ENCODE measurements around the gene TEAD1. TPM values are rescaled to one million over a fixed set of nuclear protein-coding genes. Genes with fewer than 3 reads are reported as not detected.

The TEAD1 gene
- total RNA-seq, 1 donor from 2014 or later, result 103 TPM

DNA sequence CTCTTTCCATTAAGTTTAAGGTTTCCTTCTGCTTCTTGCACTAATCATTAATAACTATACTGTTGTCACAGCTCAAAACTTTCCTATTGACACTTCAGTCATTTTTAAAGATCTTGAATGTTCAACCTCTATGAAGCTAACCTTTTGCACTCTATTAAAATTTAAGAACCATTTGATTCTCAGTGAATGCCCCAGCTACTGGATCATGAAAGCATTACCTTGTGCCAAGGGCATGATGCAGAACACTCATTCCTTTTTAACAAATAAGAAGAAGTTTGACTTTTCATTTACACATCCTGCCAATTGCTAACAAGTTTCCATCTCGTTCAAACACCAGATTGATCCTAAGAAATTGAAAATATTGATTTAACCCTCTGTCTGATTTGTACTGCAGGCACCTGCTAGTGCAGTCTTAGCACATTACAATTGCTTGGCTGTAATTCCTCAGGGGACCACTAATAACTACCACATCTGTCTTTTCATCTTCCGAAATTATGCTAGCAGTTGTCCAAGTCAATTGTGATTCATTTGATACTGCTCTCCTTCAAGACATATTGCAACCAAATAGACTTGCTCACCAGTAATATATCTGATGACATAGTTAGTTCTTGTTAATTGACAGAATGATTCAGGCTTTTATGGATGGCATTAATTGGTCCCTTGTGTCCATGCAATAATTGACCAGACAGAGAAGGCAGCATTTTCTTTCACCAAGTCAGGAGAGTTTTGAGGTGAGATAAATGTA is 158.4 kb downstream of the TEAD1 start:
- DNase-seq (ENCODE audit: low spot score), result no peak
- intact Hi-C loops (cut with DNase I), result no loop called here

DNA sequence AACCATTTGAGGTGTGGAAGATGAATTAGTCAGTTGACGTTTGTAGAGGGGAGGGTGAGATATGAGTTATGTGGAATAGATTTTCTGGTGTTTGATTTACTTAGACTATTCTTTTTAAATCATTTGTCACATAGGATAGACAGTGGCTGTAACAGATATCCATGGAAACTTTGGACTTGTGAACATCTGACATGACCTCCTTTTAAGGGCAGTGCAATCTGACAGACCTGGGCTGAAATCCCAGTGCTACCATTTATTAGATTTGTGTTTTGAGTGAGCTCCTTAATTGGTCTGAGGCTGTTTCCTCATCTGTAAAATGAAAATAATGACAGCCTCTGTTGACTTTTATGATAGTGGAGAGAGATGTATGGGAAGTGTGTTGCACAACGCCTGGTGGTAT is 159.9 kb downstream of the TEAD1 start:
- DNase-seq (ENCODE audit: low spot score), result no peak
- intact Hi-C loops (cut with DNase I), result no loop called here

DNA sequence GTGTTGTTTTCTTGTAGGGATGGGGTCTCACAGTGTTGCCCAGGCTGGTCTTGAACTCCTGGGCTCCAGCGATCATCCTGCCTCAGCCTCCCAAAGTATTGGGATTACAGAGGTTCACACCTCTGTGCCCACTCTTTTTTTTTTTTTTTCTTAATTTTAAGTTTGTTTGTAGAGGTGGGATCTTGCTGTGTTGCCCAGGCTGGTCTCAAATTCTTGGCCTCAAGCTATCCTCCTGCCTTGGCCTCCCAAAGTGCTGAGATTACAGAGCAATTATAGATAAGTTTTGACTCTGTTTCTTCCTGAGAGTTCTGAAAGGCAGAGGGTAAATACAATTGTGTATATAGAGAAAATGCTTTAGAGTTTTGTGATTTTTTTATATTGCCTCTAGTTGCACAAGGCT is 160.4 kb downstream of the TEAD1 start:
- DNase-seq (ENCODE audit: low spot score), result no peak
- intact Hi-C loops (cut with DNase I), result no loop called here

DNA sequence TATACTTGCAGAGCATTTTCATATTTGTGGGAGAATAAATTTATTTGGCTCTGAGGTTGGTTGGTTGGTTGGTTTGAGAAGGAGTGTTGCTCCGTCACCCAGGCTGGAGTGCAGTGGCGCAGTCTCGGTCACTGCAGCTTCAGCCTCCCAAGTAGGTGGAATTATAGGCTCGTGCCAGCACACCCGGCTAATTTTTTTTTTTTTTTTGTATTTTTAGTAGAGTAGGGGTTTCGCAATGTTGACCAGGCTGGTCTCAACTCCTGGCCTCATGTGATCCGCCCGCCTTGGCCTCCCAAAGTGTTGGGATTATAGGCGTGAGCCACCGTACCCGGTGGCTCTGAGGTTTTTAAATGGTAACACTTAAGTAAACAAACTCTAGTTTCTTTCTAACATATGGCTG is 161.1 kb downstream of the TEAD1 start:
- intact Hi-C loops (cut with DNase I), result no loop called here
- DNase-seq (ENCODE audit: low spot score), result no peak

DNA sequence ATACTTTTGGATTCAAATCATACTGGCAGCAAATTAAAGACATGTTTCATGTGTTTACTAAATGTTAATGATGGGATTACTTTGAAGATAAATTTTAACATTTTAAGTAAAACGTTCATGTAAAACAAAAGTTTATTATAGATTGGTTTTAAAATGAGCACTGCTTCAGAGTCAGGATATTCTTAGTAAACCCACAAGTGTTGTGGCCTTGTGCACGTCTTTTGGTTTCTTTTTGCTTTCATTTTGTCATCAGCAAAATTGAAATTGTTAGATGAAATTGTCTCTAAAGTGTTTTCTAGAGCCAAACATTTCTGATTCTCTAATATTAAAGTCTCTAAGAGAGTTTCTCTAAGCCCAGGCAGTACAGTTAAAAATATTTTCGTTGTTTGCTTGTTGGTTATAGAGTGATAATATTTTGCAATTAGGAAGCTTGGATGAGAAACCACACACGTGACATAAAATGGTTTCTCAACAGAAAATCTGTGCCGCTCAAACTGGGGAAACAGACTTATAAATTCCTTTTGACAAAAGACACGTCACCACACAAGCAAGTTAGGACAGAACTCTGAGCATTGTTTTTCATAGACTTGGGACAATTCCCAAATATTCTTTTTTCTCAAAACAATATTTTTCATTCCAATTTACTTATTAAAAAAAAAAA is 164.4 kb downstream of the TEAD1 start:
- intact Hi-C loops (cut with DNase I), result no loop called here
- DNase-seq (ENCODE audit: low spot score), result no peak

DNA sequence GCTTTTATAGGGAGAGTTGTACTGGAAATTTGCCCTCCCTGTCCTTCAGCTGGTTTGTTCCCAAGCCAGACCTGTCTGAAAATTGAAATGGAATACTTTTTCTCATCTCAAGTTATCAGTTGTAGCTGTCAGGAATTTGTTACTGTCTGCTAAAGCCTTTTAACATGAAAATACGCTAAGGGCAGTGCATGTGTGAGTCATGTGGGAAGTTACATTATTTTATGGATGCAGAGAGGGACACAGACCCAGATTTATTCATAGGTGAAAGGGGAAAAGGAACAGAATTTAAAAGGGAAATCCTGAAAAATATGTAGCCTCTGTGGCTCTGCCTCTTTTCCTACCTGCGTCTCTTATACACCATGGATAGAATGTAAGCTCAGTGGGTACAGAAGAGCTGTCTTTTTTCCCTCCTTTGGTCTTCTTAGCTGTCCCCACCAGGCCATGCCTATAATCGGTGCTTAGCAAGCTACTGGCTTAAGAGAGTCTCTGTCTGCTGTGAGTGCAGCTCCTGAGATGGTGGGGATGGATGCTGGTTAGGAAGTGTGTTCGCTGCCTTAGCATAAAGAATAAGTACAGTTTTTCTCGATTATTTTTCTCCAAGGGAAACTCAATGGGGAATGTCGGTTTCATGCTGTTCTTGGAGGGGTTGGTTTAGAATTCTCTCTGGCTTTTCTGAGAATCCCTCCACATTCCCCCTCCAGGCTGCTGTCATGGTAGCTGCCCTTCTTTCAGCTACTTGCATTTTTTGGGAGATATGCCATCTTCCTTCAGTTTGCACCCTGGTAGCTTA is 166.8 kb downstream of the TEAD1 start:
- no peak for DNase-seq (ENCODE audit: low spot score)
- intact Hi-C loops (cut with DNase I), result no loop called here

DNA sequence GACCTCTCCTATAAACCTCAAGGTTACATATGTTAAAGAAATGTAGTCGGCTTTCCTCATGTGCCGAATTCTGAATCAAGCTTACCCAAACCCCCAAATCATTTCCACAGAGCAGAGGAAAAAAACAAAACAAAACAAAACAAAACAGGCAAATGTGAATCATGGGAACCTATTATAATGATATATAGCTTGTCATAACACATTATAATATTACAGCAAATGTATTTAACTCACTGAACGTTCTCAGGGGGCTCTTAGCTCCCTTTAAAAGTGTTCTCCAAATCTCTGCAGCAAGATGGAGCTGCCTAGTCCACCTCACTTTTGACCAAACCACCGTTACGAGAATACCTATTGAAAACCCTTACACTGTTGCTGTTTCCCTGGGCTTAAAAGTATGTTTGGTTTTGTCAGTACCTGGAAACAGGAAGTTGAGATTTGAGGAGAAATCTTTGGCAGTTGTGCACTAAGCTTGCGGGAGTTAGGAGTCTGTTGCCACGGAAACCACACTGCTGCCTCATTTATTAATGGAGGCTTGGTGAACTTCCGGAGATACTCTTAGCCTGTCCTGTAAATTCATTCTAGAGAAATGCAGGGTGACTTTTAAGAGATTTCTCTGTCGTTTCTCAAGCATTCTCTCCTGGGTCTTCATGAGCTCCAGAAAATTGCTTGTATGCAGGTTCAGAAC is 167.9 kb downstream of the TEAD1 start:
- intact Hi-C loops (cut with DNase I), result no loop called here
- no peak for DNase-seq (ENCODE audit: low spot score)

DNA sequence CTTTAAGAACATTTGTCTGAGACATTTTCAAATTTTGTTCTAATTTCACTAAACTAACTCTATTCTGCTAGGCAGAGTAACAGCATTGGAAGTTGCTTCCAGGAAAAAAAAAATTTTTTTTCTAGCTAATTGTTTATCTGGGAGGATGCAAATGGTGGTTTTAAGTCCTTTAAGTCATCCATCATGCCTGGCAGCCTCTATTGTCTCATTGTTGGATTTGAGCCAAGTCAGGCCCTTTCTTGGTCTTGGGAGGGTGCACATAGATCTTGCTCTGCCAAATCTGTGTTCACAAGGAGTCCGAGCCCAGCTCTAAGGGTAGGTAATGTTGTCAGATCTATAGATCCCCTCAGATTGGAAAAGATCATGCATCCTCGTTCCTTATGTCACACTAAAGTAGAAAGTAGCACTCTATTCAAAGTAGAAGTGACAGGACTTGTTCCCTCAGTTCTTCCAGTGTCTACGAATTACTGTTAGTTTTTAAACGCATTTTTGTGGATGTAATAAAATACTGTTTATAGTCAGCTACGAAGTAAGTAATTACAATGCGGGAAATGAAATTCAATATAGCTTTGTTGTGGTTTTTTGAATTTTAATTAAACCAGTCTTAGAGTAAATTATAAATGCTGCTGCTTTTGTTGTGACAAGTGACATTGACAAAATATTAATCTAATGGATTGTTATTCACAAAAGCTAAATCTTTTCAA is 168.9 kb downstream of the TEAD1 start:
- intact Hi-C loops (cut with DNase I), result no loop called here
- no peak for DNase-seq (ENCODE audit: low spot score)

DNA sequence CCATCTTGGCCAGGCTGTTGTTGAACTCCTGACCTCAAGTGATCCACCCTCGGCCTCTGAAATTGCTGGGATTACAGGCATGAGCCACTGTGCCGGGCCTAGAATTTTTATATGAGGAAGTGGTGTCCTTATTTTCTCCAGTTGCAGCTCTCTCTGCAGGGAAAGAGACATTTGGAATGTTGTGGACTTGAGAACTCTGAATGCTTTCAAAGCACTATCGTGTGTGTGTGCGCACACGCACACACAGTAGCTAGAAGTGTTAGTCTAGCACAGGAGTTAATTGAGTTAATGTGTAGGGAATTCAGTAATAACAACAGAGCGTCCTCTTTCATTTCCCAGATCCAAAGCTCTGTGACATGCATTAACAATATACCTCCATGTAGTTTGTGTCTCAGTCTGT is 170.9 kb downstream of the TEAD1 start:
- intact Hi-C loops (cut with DNase I), result no loop called here
- no peak for DNase-seq (ENCODE audit: low spot score)

DNA sequence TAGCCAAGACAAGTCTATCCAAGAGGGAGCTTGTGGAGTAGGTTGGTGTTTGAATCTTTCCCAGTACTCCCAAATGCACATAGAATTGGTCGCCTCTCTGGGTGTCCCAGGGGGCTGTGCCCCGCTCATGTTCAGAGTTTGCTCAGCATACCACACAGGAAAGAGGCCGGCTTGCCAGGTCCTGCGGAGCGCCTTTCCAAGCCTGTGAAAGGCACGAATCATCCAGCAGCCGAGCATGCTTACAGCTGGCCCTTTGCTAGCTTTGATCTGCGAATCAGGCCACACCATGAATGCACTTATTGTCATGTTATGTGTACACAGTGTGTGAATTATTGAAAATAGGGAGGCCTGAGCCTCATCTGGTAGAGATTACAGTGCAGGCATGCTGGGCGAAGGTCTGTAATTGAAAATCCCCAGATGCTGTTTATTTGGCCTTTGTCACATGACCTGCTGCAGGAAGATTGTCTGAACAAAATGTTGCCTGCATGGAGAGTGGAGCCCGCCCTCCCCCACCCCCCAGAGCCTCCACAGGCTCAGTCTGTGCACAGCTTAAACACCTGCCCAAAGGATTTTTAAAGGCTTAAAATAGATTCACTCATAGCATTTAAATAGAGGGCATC is 171.6 kb downstream of the TEAD1 start:
- no peak for DNase-seq (ENCODE audit: low spot score)
- intact Hi-C loops (cut with DNase I), result no loop called here

DNA sequence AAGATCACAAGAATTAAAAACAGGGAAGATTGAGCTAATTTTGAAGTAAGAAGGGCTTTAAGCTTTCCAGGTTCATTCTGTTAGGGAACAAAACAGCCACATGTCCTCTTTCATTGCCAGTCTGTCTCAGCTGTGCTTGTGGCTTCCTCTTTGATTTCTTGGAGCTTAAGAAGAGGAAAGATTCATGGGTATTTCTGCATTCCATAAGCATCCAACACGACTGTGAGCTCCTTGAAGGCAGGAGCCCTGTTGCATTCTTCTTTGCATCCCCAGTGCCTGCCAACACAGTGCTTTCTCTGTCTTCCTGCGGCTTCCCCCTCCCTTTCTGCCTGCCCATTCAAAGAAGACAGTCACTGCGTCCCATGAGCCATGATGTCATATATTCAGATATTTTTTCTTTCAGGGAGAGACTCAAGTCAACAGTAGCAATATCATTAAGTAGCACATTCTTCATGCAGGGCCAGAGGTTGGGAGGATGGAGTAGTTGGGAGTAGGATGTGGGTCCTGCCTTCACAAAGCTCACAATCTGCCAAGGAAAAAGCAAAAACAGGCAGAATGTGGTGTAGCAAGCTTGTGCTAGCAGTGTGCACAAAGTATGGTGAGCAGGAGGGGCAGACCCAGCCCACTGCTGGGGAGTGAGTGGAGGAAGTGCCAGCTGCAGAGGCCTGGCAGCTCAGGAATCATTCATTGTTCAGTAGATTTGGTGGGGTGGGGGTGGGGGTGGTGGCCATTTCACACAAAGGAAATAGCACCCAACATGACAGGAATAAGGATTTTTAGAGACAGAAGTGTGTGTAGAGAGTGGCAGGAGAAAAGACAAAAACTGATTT is 172.8 kb downstream of the TEAD1 start:
- DNase-seq (ENCODE audit: low spot score), result no peak
- intact Hi-C loops (cut with DNase I), result no loop called here

DNA sequence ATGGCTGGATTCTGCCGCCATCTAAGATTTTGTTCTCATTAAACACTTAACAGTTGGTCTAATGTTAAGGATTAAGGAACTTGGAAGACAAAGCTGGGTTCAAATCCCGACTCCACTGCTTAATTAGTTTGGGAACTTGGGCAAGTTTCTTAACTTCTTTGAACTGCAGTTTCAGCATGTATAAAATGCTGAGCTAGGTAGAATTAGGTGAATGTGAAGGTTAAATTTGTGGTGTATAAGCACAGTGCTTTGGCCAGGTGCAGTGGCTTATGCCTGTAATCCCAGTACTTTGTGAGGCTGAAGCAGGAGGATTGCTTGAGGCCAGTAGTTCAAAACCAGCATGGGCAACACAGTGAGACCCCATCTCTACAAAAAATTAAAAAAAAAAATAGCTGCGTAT is 174.2 kb downstream of the TEAD1 start:
- DNase-seq (ENCODE audit: low spot score), result no peak
- intact Hi-C loops (cut with DNase I), result no loop called here

DNA sequence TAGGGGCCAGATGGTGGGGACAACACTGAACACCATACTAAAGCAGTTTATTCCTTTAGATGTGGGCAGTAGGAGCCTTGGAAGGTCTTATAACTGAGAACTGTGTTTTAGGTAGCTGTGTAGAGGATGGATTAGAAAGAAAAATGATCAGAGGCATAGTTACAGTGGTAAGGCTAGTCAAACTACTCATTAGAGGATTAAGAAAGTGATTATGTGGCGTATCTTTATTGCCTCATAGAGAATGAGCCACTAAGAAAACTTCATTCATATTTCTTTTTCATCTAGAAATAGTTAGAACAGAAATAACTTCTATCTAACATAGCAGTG is 179.1 kb downstream of the TEAD1 start:
- DNase-seq (ENCODE audit: low spot score), result no peak
- intact Hi-C loops (cut with DNase I), result no loop called here

DNA sequence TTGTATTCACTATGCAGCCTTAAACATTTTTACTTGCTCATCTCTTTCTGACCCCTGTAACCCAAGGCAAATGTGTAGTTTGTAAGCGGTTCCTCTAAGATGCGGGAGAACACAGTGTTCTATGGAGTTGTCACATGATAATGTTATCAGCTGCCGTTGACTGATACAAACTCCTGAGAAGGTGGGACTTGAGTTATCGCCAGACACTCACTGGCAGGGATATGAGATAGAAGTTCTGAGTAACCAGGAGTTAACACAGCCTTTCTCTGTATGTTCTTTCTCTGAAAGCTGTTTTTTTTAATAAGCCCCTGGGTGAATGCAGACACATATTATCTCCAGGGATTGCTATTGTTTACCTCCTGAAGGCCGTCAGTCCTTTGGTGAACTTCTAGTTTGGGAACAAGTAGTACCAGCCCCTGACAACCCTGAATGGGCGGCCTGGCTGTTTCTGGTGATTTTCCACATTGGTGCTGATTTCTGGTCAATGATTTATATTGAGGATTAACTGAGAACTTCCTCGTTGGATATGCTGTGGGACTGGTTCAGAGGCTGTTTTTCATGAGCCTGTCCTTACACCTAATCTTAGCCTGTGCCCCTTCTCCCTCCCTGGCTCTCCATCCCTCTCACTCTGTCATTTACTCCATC is 179.6 kb downstream of the TEAD1 start:
- no peak for DNase-seq (ENCODE audit: low spot score)
- intact Hi-C loops (cut with DNase I), result no loop called here

DNA sequence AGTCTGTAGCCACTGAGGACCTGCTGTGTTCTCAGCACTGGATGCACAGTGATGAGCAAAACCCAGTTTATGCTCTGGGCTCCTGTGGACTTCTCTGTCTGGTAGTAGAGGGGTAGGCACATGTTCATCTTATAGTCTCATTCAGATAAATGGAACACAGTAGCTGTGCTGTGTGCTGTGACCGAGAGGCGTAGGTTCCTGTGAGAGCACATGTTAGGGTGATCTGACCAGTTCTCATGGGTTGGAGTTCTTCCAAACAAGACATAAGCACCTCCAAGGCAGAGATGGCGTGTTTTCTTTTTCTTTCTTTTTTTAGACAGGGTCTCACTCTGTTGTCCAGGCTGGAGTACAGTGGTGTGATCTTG is 180.1 kb downstream of the TEAD1 start:
- intact Hi-C loops (cut with DNase I), result no loop called here
- no peak for DNase-seq (ENCODE audit: low spot score)

DNA sequence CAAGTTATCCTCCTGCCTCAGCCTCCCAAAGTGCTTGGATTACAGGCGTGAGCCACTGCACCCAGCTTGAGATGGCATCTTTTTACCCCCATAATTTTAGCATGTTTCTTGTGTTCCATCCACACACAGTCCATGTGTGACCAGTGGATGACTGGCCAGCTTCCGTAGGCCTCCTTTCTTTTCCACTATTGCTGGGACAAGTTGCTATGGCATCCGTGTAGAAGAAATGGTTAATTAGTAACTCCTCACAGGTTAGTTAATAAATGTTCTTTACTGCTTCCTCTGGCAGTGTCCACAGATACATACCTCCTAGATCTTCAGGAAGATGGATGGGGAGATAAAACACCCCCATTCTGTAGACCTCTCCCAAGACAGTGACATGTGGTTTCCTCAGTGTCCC is 180.6 kb downstream of the TEAD1 start:
- intact Hi-C loops (cut with DNase I), result no loop called here

DNA sequence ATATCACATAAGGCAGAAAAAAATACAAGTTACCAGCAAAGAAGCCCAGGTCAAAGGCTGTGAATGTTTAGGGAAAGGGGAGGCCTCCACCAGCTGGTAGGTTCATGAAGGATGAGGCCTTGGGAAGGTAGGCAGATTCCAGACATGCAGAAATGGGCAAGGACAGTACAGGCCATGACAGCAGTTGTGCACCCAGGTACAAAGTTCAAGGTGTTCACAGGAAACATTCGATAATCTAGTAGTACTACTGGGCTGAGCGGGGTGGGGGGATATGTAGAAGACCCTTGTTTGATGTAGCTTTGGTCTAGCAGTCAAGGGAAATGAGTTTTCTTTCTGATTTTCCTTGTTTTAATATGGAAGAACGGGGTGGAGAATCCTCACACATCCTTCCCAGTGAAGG is 182.1 kb downstream of the TEAD1 start:
- intact Hi-C loops (cut with DNase I), result no loop called here
- no peak for DNase-seq (ENCODE audit: low spot score)

More for the DNA sequence above, 180.6 kb downstream of the TEAD1 start:
- no peak for DNase-seq (ENCODE audit: low spot score)

DNA sequence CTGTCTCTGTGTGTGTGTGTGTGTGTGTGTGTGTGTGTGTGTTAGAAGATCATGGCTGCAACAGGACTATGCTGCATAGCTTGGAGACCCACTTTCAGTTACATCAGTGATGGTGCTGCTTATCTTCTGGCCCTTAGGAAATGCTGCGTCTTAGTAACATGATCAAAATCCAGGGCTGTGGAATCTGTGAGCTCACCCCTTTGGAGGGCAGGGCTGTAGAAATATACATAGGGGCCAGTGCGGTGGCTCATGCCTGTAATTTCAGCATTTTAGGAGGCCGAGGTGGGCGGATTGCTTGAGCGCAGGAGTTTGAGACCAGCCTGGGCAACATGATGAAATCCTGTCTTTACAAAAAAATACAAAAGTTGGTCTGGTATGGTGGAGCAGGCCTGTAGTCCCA is 183.4 kb downstream of the TEAD1 start:
- intact Hi-C loops (cut with DNase I), result no loop called here
- DNase-seq (ENCODE audit: low spot score), result no peak
